CD4-positive, alpha-beta T cell treated with Interleukin-6 at 100 ng/mL for 8 hours (primary cell): ENCODE measurements around the gene SAMHD1.
"Not testable (repeated sequence)": the region's sequence is repeated elsewhere in the genome, so short reads cannot be mapped to it uniquely, and the experiment has no call there.

Experiments
- DNase-seq: peaks from one replicate; pipeline ENCODE4 v3.0.0-alpha.2; 2020; ENCODE audit warnings: mixed read lengths, low spot score

The SAMHD1 gene

GRCh38 chr20:36956016-36956415 is 4.5 kb upstream of the SAMHD1 start:
- DNase-seq, result no peak

- DNase-seq, result no peak
Observed at GRCh38 chr20:36951979-36952738, 651 bp upstream of the SAMHD1 start.

- peak; percentile 37 for DNase-seq
Observed at GRCh38 chr20:36950414-36951197, 902 bp downstream of the SAMHD1 start.

GRCh38 chr20:36941401-36941835 is 10.1 kb downstream of the SAMHD1 start:
- no peak for DNase-seq

- DNase-seq, result no peak
Observed at GRCh38 chr20:36937402-36937770, 14.1 kb downstream of the SAMHD1 start.

- DNase-seq, result not testable (repeated sequence)
Observed at GRCh38 chr20:36936761-36937401, 14.6 kb downstream of the SAMHD1 start.

- no peak for DNase-seq
Observed at GRCh38 chr20:36936341-36936740, 15.2 kb downstream of the SAMHD1 start.

- DNase-seq, result not testable (repeated sequence)
Observed at GRCh38 chr20:36933571-36933970, 17.9 kb downstream of the SAMHD1 start.

- DNase-seq, result no peak
Observed at GRCh38 chr20:36932476-36933426, 18.8 kb downstream of the SAMHD1 start.

- not testable (repeated sequence) for DNase-seq
Observed at GRCh38 chr20:36932067-36932466, 19.4 kb downstream of the SAMHD1 start.

- DNase-seq, result no peak
Observed at GRCh38 chr20:36929691-36930090, 21.8 kb downstream of the SAMHD1 start.

GRCh38 chr20:36929290-36929689 is 22.2 kb downstream of the SAMHD1 start:
- DNase-seq, result no peak

- no peak for DNase-seq
Observed at GRCh38 chr20:36927704-36928103, 23.8 kb downstream of the SAMHD1 start.

- no peak for DNase-seq
Observed at GRCh38 chr20:36926653-36927200, 24.8 kb downstream of the SAMHD1 start.

GRCh38 chr20:36925234-36925633 is 26.3 kb downstream of the SAMHD1 start:
- DNase-seq, result no peak

GRCh38 chr20:36924167-36925045 is 27.1 kb downstream of the SAMHD1 start:
- DNase-seq, result no peak

- no peak for DNase-seq
Observed at GRCh38 chr20:36920334-36920730, 31.2 kb downstream of the SAMHD1 start.

- DNase-seq, result peak; percentile 67
Observed at GRCh38 chr20:36919715-36920333, 31.7 kb downstream of the SAMHD1 start.

- DNase-seq, result no peak
Observed at GRCh38 chr20:36917943-36918342, 33.6 kb downstream of the SAMHD1 start.

GRCh38 chr20:36917240-36917639 is 34.3 kb downstream of the SAMHD1 start:
- DNase-seq, result no peak
